Liver (tissue), 2 donors: ENCODE results near the gene TMEM255A.

ENCODE experiments used
- GABPA ChIP-seq, 2 donors: IDR thresholded peaks in 1 of 2; conservative IDR thresholded peaks in 1 of 2; 2 replicates each; pipeline ENCODE4 v1.6.1; 2016; ENCODE audit warnings: antibody characterized with exemption in 2 of 2, mild to moderate bottlenecking in 1 of 2, moderate library complexity in 1 of 2
- RAD21 ChIP-seq, 2 donors: IDR thresholded peaks; 2 replicates each; pipeline ENCODE4 v1.6.1; 2016; ENCODE audit warnings: antibody characterized with exemption in 2 of 2, mild to moderate bottlenecking in 2 of 2
- TF ChIP-seq, protein P1 (sequence below): IDR thresholded peaks from 2 replicates; pipeline ENCODE4 v1.6.1; 2016; ENCODE audit warnings: antibody characterized with exemption
- TF ChIP-seq, protein P2 (sequence below): IDR thresholded peaks from 2 replicates; pipeline ENCODE4 v1.6.1; 2016; ENCODE audit warnings: antibody characterized with exemption, mild to moderate bottlenecking
- donor health status: healthy.

DNA sequence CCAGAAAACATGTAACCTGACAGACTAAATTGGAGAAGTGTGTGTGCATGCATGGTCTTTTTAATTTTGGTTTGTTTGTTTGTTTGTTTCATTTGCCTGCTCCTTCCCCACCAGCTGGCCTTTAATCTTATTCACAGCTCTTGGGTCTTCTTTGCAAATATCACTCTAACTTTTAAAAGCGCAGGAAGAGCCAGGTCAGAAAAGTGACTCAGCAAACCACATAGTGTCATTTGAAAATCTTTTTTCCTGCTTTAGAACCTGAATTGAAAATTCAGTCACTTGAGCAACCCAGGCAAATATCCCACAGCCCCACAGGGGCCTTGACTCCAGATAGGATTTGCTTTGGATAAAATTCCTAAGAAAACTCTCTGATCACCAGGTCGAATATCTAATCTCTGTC lies 4.6 kb downstream of the TMEM255A start:
- no peak for TF ChIP-seq GABPA (IDR thresholded peaks at IDR 0.05 in 1 of 2, conservative IDR thresholded peaks at IDR 0.05 in 1 of 2)
- TF ChIP-seq, protein P1, sequence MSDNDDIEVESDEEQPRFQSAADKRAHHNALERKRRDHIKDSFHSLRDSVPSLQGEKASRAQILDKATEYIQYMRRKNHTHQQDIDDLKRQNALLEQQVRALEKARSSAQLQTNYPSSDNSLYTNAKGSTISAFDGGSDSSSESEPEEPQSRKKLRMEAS: no peak
- TF ChIP-seq RAD21 (IDR thresholded peaks at IDR 0.05): no peak
- TF ChIP-seq, protein P2, sequence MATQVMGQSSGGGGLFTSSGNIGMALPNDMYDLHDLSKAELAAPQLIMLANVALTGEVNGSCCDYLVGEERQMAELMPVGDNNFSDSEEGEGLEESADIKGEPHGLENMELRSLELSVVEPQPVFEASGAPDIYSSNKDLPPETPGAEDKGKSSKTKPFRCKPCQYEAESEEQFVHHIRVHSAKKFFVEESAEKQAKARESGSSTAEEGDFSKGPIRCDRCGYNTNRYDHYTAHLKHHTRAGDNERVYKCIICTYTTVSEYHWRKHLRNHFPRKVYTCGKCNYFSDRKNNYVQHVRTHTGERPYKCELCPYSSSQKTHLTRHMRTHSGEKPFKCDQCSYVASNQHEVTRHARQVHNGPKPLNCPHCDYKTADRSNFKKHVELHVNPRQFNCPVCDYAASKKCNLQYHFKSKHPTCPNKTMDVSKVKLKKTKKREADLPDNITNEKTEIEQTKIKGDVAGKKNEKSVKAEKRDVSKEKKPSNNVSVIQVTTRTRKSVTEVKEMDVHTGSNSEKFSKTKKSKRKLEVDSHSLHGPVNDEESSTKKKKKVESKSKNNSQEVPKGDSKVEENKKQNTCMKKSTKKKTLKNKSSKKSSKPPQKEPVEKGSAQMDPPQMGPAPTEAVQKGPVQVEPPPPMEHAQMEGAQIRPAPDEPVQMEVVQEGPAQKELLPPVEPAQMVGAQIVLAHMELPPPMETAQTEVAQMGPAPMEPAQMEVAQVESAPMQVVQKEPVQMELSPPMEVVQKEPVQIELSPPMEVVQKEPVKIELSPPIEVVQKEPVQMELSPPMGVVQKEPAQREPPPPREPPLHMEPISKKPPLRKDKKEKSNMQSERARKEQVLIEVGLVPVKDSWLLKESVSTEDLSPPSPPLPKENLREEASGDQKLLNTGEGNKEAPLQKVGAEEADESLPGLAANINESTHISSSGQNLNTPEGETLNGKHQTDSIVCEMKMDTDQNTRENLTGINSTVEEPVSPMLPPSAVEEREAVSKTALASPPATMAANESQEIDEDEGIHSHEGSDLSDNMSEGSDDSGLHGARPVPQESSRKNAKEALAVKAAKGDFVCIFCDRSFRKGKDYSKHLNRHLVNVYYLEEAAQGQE: no peak
